IPS-18a (cell line): Measurements from ENCODE around the gene CREB5.
"Not testable (repeated sequence)": the region's sequence is repeated elsewhere in the genome, so short reads cannot be mapped to it uniquely, and the experiment has no call there.

Experiments
- H3K27ac ChIP-seq: one replicate; pipeline ENCODE4 v1.5.1; 2013; ENCODE audit warnings: low read length
- H3K27me3 ChIP-seq: one replicate; pipeline ENCODE4 v1.6.1; 2013; ENCODE audit warnings: mild to moderate bottlenecking, low read length; ENCODE audit not compliant: control insufficient read depth, insufficient read depth
- H3K36me3 ChIP-seq: one replicate; pipeline ENCODE4 v1.6.1; 2013; ENCODE audit warnings: low read depth, low read length; ENCODE audit not compliant: control insufficient read depth
- H3K4me1 ChIP-seq: one replicate; pipeline ENCODE4 v1.6.1; 2013; ENCODE audit warnings: low read depth, low read length; ENCODE audit not compliant: control insufficient read depth
- H3K4me3 ChIP-seq: one replicate; pipeline ENCODE4 v1.5.1; 2013; ENCODE audit warnings: low read length
- H3K9ac ChIP-seq: one replicate; pipeline ENCODE4 v1.6.1; 2013; ENCODE audit warnings: mild to moderate bottlenecking, low read length, moderate library complexity
- H3K9me3 ChIP-seq: one replicate; pipeline ENCODE4 v1.6.1; 2013; ENCODE audit warnings: low read depth, low read length; ENCODE audit not compliant: control insufficient read depth

CREB5 gene

GRCh38 chr7:28771906-28772622 lies 359.7 kb downstream of the CREB5 start:
- Histone ChIP-seq H3K9me3 (no peaks in the 10 kb centered on the region), H3K27ac (no peak overlapping the region), H3K9ac (no peak overlapping the region), H3K4me3 (no peak overlapping the region), H3K27me3 (no peaks in the 10 kb centered on the region), H3K36me3 (no peaks in the 10 kb centered on the region), H3K4me1 (no peaks in the 10 kb centered on the region)

GRCh38 chr7:28773423-28774145 lies 361.3 kb downstream of the CREB5 start:
- Histone ChIP-seq H3K9ac (no peak overlapping the region), H3K4me1 (no peaks in the 10 kb centered on the region), H3K4me3 (no peak overlapping the region), H3K36me3 (no peaks in the 10 kb centered on the region), H3K27ac (no peak overlapping the region), H3K9me3 (no peaks in the 10 kb centered on the region), H3K27me3 (no peaks in the 10 kb centered on the region)

GRCh38 chr7:28774261-28774988 lies 362.1 kb downstream of the CREB5 start:
- Histone ChIP-seq H3K36me3 (no peaks in the 10 kb centered on the region), H3K27me3 (no peaks in the 10 kb centered on the region), H3K4me3 (no peak overlapping the region), H3K9me3 (no peaks in the 10 kb centered on the region), H3K4me1 (no peaks in the 10 kb centered on the region), H3K9ac (no peak overlapping the region), H3K27ac (no peak overlapping the region)

GRCh38 chr7:28776463-28777157 lies 364.3 kb downstream of the CREB5 start:
- no peaks in the 10 kb centered on the region for H3K27me3 ChIP-seq
- no peaks in the 10 kb centered on the region for H3K36me3 ChIP-seq
- no peak overlapping the region for H3K27ac ChIP-seq
- H3K4me1 ChIP-seq, result no peaks in the 10 kb centered on the region
- no peaks in the 10 kb centered on the region for H3K9me3 ChIP-seq
- no peak overlapping the region for H3K9ac ChIP-seq
- H3K4me3 ChIP-seq, result no peak overlapping the region

- Histone ChIP-seq H3K4me1 (no peaks in the 10 kb centered on the region), H3K9ac (no peak overlapping the region), H3K9me3 (no peaks in the 10 kb centered on the region), H3K27ac (no peak overlapping the region), H3K27me3 (no peaks in the 10 kb centered on the region), H3K4me3 (no peak overlapping the region), H3K36me3 (no peaks in the 10 kb centered on the region)
Observed at GRCh38 chr7:28778786-28779185, 366.5 kb downstream of the CREB5 start.

GRCh38 chr7:28779954-28780353 lies 367.6 kb downstream of the CREB5 start:
- no peaks in the 10 kb centered on the region for H3K27me3 ChIP-seq
- H3K27ac ChIP-seq, result no peak overlapping the region
- no peak overlapping the region for H3K9ac ChIP-seq
- no peaks in the 10 kb centered on the region for H3K36me3 ChIP-seq
- H3K4me1 ChIP-seq, result no peaks in the 10 kb centered on the region
- H3K9me3 ChIP-seq, result no peaks in the 10 kb centered on the region
- no peak overlapping the region for H3K4me3 ChIP-seq

- Histone ChIP-seq H3K36me3 (no peaks in the 10 kb centered on the region), H3K9ac (no peak overlapping the region), H3K4me1 (no peaks in the 10 kb centered on the region), H3K27ac (no peak overlapping the region), H3K27me3 (no peaks in the 10 kb centered on the region), H3K9me3 (no peaks in the 10 kb centered on the region), H3K4me3 (no peak overlapping the region)
Observed at GRCh38 chr7:28782362-28782761, 370.0 kb downstream of the CREB5 start.

GRCh38 chr7:28784171-28784902 lies 372.0 kb downstream of the CREB5 start:
- Histone ChIP-seq H3K9me3 (no peaks in the 10 kb centered on the region), H3K9ac (no peak overlapping the region), H3K27ac (no peak overlapping the region), H3K36me3 (no peaks in the 10 kb centered on the region), H3K4me3 (no peak overlapping the region), H3K27me3 (no peaks in the 10 kb centered on the region), H3K4me1 (no peaks in the 10 kb centered on the region)

GRCh38 chr7:28785041-28785995 lies 373.0 kb downstream of the CREB5 start:
- H3K4me3 ChIP-seq, result no peak overlapping the region
- H3K27ac ChIP-seq, result no peak overlapping the region
- no peak overlapping the region for H3K9ac ChIP-seq
- no peaks in the 10 kb centered on the region for H3K4me1 ChIP-seq
- no peaks in the 10 kb centered on the region for H3K9me3 ChIP-seq
- H3K27me3 ChIP-seq, result no peaks in the 10 kb centered on the region
- no peaks in the 10 kb centered on the region for H3K36me3 ChIP-seq

GRCh38 chr7:28786156-28786555 lies 373.8 kb downstream of the CREB5 start:
- H3K4me1 ChIP-seq, H3K36me3 ChIP-seq, H3K9ac ChIP-seq, H3K27ac ChIP-seq, H3K4me3 ChIP-seq, H3K9me3 ChIP-seq, H3K27me3 ChIP-seq: not testable (repeated sequence)
